HG03457 (cell line): ENCODE data around the gene CLDN6.

ENCODE experiments used
- ATAC-seq: cut with Tn5 transposase; IDR thresholded peaks from one replicate; pipeline ENCODE4 v1.9.1; 2021; ENCODE audit warnings: moderate number of reproducible peaks; ENCODE audit not compliant: unreplicated experiment

The CLDN6 gene

GRCh38 chr16:3013998-3014690, 3.8 kb downstream of the CLDN6 start:
- no peak for ATAC-seq

GRCh38 chr16:3013491-3013951, 4.5 kb downstream of the CLDN6 start:
- ATAC-seq = no peak

DNA sequence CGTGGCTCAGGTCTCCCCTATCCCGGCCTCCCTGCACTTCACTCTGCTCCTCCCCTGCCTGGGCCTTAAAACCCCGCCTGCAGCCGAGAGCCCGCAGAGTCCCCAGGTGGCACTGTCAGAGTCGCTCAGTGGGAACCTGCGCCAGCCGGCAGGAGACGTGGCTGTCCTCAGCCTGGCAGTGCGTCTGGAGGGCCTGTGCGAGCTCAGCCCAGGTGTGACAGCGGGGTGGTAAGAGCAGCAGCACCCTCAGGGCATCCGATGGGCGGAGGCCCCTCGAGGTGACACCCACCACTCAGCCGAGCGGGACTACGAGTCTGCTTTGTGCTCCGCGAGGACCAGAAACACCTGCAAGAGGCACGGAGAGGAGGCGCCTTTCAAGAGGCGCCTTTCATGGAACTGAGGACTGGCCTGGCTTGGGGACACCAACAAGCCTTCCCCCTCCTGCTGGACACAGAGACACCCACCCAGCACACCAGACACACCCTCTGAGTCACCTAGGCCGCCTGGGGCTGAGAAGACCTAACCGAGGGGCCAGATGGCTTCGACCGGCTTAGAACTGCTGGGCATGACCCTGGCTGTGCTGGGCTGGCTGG, 5.1 kb downstream of the CLDN6 start, which contains the start of gene CLDN9:
CLDN9 (plus strand) TSS at position 96 of the 593 bp plus-strand sequence; CDS start at position 536, 440 bp downstream.
- ATAC-seq = no peak

DNA sequence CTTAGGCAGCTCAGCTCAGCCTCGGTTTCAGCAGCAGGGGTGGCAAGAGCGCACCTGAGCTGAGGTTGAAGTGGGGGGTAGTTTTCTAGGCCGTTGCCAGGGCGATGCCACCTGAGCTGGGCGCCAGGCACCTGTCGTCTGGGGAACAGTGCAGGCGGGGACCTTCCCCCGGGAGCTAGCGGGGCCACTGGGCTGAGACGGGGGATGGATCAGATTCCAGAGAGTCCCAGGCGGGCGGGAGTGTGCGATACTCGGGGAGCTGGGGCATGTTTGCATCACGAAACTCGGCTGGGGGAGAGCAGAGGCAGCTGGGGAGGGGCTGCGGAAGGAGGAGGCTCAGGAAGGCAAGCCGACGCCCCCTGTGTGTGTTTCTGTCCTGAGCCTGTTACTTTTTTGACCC, 5.7 kb downstream of the CLDN6 start:
- no peak for ATAC-seq

DNA sequence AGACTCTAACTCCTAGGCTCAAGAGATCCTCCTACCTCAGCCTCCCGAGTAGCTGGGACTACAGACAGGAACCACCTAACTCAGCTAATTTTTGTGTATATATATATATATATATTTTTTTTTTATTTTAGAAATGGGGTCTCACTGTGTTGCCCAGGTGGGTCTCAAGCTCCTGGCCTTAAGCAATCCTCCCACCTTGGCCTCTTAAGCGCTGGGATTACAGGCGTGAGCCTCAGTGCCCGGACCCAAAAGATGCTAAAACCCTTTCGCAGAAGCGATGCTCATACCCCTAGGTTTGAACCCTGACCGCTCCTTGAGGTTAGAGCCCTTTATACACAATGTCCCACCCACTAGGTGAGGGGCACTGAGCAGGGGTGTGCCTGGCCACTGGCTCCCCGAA, 7.5 kb downstream of the CLDN6 start:
- no peak for ATAC-seq

GRCh38 chr16:3009568-3010390, 8.2 kb downstream of the CLDN6 start:
- ATAC-seq = no peak

- ATAC-seq = no peak
These were observed 9.3 kb downstream of the CLDN6 start for GRCh38 chr16:3008690-3009037.

GRCh38 chr16:3007957-3008689, 9.9 kb downstream of the CLDN6 start:
- no peak for ATAC-seq

GRCh38 chr16:3007059-3007956, 10.7 kb downstream of the CLDN6 start:
- ATAC-seq = no peak

DNA sequence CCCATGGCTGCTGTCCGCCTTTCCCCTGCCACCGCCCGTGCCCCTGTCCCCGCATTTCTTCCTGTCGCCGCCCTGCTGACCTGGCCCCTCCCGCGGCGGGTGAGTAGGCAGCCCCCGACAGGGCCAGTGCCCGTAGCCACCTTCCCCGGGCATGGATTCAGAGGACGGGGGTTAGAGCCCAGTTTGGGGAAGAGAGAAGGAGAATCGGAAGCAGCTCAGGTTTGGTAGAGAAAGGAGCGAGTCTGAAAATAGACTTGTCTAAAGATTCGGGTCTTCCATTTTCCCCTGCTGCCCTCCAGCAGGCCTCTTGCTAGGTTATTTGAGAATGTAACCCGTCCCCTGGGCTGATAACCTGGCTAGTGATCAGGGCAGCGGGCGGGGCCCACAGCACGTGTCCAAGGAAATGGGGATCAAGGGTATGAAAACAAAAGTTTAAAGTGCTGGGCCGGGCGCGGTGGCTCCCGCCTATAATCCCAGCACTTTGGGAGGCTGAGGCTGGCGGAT, 13.2 kb downstream of the CLDN6 start:
- no peak for ATAC-seq

DNA sequence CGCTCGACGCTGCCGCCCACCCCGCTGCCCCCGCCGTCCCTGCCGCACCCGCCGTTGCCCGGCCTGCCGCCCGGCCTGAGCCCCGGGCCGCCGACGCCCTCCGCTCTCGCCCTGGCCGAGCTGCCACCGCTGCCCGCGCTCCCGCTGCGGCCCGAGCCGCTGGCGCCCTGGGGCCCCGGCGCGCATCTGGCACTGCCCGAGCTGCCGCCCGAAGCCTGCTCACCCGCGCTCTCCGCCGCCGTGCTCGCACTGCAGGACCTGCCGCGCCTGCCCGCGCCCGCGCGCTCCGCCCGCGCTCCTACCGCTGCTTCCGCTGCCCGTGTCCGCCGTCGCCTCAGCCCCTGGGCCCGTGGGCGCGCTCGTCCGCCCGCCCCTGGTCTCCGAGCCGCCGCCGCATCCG, 13.7 kb downstream of the CLDN6 start:
- no peak for ATAC-seq

DNA sequence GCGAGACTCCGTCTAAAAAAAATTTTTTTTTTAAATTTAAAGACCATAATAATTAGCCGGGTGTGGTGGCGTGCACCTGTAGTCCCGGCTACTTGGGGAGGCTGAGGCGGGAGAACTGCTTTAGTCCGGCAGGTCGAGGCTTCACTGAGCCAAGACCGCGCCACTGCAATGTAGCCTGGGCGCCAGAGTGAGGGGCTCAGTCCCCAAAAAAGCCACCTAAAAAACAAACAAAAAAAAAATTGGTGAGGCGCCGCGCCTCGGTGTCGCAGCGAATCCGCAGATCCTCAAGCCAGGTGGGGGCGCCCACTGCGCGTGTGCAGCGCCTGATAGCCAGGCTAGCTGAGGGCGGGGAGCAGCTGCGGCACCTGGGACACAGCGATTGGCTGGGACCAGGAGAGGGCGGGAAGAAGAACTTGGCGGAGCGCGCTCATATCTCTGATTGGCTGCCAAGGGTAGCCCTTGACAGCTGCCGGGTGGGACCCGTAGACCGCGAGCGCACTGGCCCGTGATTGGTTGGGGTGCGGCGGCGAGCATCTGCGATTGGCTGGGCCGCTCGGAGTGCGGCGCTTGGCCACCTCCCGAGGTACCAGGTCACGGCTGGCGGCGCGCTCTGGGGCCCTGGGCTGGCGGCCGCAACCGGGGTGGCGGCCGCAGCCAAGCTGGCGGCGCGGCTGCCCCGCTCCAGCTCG, 14.3 kb downstream of the CLDN6 start:
- peak; percentile 83 for ATAC-seq

- no peak for ATAC-seq
These were observed 16.7 kb downstream of the CLDN6 start for GRCh38 chr16:3001316-3001715.

DNA sequence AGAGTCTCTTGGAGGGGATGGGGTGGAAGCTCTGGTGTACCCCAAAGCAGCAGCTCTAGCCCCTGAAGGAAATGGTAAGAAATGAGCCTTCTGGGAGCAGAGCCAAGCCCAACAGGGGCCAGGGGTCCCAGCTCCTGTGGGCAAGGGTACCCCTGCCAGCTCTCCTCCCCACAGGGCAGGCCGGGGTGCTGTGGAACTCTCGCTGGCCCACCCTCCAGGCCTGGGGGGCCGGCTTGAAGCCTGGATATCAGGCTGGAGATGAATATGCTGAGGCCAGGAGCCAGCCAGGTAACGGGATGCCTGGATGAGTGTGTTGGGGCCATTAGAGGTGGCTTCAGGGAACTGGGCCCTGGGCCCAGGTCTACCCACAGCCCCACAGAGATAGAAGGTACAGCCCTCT, 17.4 kb downstream of the CLDN6 start:
- no peak for ATAC-seq

- no peak for ATAC-seq
These were observed 18.1 kb downstream of the CLDN6 start for GRCh38 chr16:2999929-3000328.

DNA sequence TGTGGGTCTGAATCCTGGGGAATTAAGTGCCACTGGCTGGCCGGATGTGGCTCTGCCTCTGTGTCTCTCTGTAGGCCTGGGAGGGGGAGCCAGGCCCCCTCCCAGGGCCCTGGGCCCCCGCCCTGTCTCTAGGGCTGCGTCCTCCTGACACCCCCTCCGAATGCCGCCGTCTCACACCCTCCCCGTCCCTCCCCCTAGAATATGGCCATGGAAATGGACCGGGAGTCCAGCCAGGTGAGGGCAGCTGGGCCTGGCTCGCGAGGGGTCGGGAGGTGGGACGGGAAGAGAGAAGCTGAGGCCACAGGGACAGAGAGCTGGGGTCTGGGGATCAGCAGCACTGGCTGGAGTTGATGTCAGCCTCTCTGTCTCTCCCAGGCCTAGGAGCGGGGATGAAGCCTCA, 21.7 kb downstream of the CLDN6 start:
- ATAC-seq = no peak

- no peak for ATAC-seq
These were observed 25.5 kb downstream of the CLDN6 start for GRCh38 chr16:2992383-2993081.

DNA sequence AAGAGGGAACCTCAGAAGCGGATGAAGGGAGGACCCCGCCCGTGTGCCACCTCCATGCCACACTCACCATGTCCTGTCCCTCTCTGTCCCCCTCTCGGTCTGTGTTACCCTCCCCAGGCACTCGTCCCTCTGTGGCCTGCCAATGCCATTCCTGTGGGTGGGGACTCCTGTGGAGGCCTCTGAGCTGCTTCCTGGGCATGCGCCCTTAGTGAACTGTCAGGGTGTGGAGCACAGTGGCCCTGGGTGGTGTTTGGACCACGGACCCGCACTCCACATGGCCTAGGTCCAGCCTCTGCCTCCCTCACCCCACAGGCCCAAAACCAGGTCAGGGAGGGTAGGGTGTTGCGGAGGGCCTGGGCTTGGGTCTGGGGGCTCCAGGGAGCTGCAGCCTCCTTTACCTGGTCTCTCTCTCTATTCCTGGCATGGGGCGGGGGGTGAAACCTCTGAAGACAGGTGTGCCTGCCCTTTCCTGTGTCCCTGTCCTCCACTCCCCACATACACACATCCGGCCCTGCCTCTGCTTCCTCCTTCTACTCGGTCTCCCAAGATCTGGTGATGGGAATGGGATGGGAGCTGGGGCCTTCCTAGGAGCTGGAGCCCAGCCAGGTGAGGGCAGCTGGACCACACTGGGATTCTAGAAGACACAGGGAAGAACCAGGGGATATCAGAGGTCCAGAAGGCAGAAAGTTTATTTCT, 26.3 kb downstream of the CLDN6 start:
- ATAC-seq = no peak
